Endodermal cell (in vitro differentiated cells): ENCODE results near the gene ST7. TPM values are rescaled to one million over a fixed set of nuclear protein-coding genes. Genes with fewer than 3 reads are reported as not detected.

ENCODE experiments used
- DNase-seq: peaks from one replicate; pipeline ENCODE4 v3.0.0-alpha.2; 2017
- H3K27ac ChIP-seq: 2 replicates; pipeline ENCODE4 v1.5.1; 2013; ENCODE audit warnings: mild to moderate bottlenecking, low read depth, low read length, moderate library complexity
- H3K27me3 ChIP-seq: 2 replicates; pipeline ENCODE4 v1.6.1; 2013; ENCODE audit warnings: mild to moderate bottlenecking, low read length, moderate library complexity; ENCODE audit not compliant: insufficient read depth, control insufficient read depth, poor library complexity, severe bottlenecking
- H3K36me3 ChIP-seq: 2 replicates; pipeline ENCODE4 v1.7.0; 2013; ENCODE audit warnings: mild to moderate bottlenecking, low read length, moderate library complexity; ENCODE audit not compliant: control insufficient read depth, insufficient read depth
- H3K4me1 ChIP-seq: one replicate; pipeline ENCODE4 v1.7.0; 2013; ENCODE audit warnings: low read length; ENCODE audit not compliant: control insufficient read depth, insufficient read depth
- H3K4me3 ChIP-seq: 2 replicates; pipeline ENCODE4 v1.5.1; 2013; ENCODE audit warnings: mild to moderate bottlenecking, low read length, moderate library complexity
- H3K9ac ChIP-seq: 2 replicates; pipeline ENCODE4 v1.6.1; 2013; ENCODE audit warnings: mild to moderate bottlenecking, low read length, moderate library complexity; ENCODE audit not compliant: poor library complexity, severe bottlenecking; ENCODE audit errors: extremely low read depth
- H3K9me3 ChIP-seq: 2 replicates; pipeline ENCODE4 v1.6.1; 2013; ENCODE audit warnings: mild to moderate bottlenecking, low read length, moderate library complexity; ENCODE audit not compliant: control insufficient read depth
- H3K27ac Mint-ChIP-seq: 2 replicates; pipeline ENCODE4 v1.8.0; 2020; ENCODE audit warnings: mixed read lengths
- H3K27me3 Mint-ChIP-seq: 2 replicates; pipeline ENCODE4 v1.8.0; 2021; ENCODE audit warnings: mild to moderate bottlenecking, mixed read lengths; ENCODE audit not compliant: insufficient read depth
- H3K36me3 Mint-ChIP-seq: 2 replicates; pipeline ENCODE4 v1.8.0; 2020; ENCODE audit warnings: low read depth, mixed read lengths
- H3K4me1 Mint-ChIP-seq: 2 replicates; pipeline ENCODE4 v1.8.0; 2020; ENCODE audit warnings: mixed read lengths
- H3K4me3 Mint-ChIP-seq: 2 replicates; pipeline ENCODE4 v1.8.0; 2020; ENCODE audit warnings: mild to moderate bottlenecking, moderate library complexity, mixed read lengths
- H3K9me3 Mint-ChIP-seq: 2 replicates; pipeline ENCODE4 v1.8.0; 2020; ENCODE audit warnings: mild to moderate bottlenecking, mixed read lengths
- WGBS, 2 experiments: methylation state at CpG; one replicate each; pipeline versions ENCODE4 v1.1.5 to v1.1.7; 2013; ENCODE audit warnings: missing lambda C conversion rate in 2 of 2, mixed read lengths in 1 of 2; ENCODE audit not compliant: insufficient coverage in 1 of 2, insufficient read length in 1 of 2; 5-methylcytosine and 5-hydroxymethylcytosine counted together
- total RNA-seq, 2 donors: library from RNA; stranded (reverse); fragmentation: NEBNext Ultra II Directional in 1 of 2; extraction: Animal tissue kit (Norgen Biotek cat#: 25700) in 1 of 2; gene quantifications; 2 replicates in 1 of 2; 3 replicates in 1 of 2; pipeline ENCODE4 v1.2.1, GENCODE V29; 2021
- TF ChIP-seq, protein P1 (sequence below): fragments of 200-600 bp; sonication (generic); conservative IDR thresholded peaks from 2 replicates; pipeline ENCODE4 v1.5.0; 2021; ENCODE audit warnings: antibody characterized with exemption, mild to moderate bottlenecking

ST7 gene
- total RNA-seq, 2 donors from 2014 or later: 6.4 to 8.9 TPM

DNA sequence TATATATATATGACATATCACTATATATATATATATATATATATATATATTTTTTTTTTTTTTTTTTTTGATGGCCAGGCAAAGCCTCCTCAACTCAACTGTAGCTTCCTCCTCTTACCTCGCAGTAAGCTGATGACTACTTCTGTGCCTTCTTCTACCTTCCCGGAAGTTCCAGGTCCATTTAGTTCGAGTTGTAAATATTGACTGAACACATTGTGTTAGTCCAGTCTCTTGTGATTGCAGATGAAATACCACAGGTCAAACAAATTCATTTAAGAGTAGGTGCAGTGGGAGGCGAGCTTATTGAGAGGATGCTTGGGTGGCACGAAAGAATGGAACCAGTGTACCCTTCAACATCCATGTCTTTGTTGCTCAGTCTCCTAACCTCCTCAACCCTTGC is 144.6 kb downstream of the ST7 start:
- no peaks in the 10 kb centered on the region for H3K36me3 ChIP-seq
- H3K27me3 Mint-ChIP-seq: peaks cover 5% of the 10 kb centered on the region
- TF ChIP-seq, protein P1, sequence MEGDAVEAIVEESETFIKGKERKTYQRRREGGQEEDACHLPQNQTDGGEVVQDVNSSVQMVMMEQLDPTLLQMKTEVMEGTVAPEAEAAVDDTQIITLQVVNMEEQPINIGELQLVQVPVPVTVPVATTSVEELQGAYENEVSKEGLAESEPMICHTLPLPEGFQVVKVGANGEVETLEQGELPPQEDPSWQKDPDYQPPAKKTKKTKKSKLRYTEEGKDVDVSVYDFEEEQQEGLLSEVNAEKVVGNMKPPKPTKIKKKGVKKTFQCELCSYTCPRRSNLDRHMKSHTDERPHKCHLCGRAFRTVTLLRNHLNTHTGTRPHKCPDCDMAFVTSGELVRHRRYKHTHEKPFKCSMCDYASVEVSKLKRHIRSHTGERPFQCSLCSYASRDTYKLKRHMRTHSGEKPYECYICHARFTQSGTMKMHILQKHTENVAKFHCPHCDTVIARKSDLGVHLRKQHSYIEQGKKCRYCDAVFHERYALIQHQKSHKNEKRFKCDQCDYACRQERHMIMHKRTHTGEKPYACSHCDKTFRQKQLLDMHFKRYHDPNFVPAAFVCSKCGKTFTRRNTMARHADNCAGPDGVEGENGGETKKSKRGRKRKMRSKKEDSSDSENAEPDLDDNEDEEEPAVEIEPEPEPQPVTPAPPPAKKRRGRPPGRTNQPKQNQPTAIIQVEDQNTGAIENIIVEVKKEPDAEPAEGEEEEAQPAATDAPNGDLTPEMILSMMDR: no peak
- no peak overlapping the region for H3K27ac Mint-ChIP-seq
- no peaks in the 10 kb centered on the region for H3K9me3 Mint-ChIP-seq
- 91 to 98% methylated on average over 4 to 5 of the region's 5 CpGs for WGBS, 2 experiments
- no peak overlapping the region for H3K9ac ChIP-seq
- H3K36me3 Mint-ChIP-seq: no peaks in the 10 kb centered on the region
- H3K4me1 ChIP-seq: no peaks in the 10 kb centered on the region
- H3K4me3 ChIP-seq: no peak overlapping the region
- H3K27me3 ChIP-seq: peaks cover 22% of the 10 kb centered on the region
- no peaks in the 10 kb centered on the region for H3K4me1 Mint-ChIP-seq
- no peak overlapping the region for H3K27ac ChIP-seq
- DNase-seq: no peak
- no peaks in the 10 kb centered on the region for H3K9me3 ChIP-seq
- no peak overlapping the region for H3K4me3 Mint-ChIP-seq

DNA sequence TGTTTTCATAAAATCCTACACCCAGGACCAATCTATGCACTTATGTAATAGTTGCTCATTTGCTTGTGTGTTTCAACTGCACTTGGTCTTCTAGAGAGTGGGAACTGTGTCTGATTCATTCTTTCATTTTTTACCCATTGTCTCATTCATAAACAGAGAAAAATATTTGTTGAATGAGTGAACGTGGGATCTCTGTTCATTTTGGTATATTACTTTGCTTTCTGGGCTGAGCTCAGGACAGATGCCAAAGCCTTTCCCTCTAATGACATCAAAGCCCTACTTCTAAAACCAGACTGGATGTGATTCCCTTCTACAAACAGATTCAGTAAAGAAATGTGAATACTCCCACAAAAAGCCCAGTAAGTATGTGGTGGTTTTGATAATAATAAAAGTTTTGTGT is 145.2 kb downstream of the ST7 start:
- no peaks in the 10 kb centered on the region for H3K4me1 Mint-ChIP-seq
- H3K4me1 ChIP-seq: no peaks in the 10 kb centered on the region
- no peaks in the 10 kb centered on the region for H3K9me3 Mint-ChIP-seq
- no peaks in the 10 kb centered on the region for H3K36me3 ChIP-seq
- no peak for DNase-seq
- no peak overlapping the region for H3K4me3 Mint-ChIP-seq
- peak overlapping the region; percentile 33 for H3K27ac Mint-ChIP-seq
- H3K27me3 Mint-ChIP-seq: peaks cover 5% of the 10 kb centered on the region
- H3K4me3 ChIP-seq: no peak overlapping the region
- no peak overlapping the region for H3K27ac ChIP-seq
- H3K36me3 Mint-ChIP-seq: no peaks in the 10 kb centered on the region
- TF ChIP-seq, protein P1: no peak
- no peaks in the 10 kb centered on the region for H3K9me3 ChIP-seq
- H3K9ac ChIP-seq: no peak overlapping the region
- 67% methylated on average over 1 of the region's 1 CpG; no CpG with 5 or more reads in 1 of the 2 experiments for WGBS, 2 experiments
- peaks cover 22% of the 10 kb centered on the region for H3K27me3 ChIP-seq

DNA sequence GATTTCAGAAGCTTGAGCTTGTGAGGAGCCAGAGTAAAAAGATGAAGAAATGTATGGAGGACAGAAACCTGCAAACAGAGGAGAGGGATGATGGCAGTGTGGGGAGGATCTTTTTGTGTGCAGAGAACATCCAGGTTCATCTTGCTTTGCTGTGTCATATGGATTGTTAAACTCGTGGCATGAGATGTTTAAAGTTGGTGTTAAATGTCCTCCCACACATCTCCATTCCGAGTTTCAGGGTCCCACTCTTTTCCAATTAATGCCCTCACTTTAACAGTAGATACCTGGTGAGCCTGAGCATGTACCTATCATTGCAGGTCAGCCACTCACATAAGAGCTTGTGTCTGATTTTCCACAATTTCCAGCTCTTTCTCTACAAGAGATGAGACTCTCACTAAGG is 147.7 kb downstream of the ST7 start:
- no peaks in the 10 kb centered on the region for H3K27me3 Mint-ChIP-seq
- no peaks in the 10 kb centered on the region for H3K4me1 Mint-ChIP-seq
- no peaks in the 10 kb centered on the region for H3K9me3 Mint-ChIP-seq
- 86 to 100% methylated on average over 1 to 2 of the region's 2 CpGs for WGBS, 2 experiments
- Histone ChIP-seq H3K9ac (no peak overlapping the region), H3K9me3 (no peaks in the 10 kb centered on the region), H3K4me1 (no peaks in the 10 kb centered on the region), H3K27me3 (peaks cover 22% of the 10 kb centered on the region), H3K27ac (no peak overlapping the region), H3K4me3 (no peak overlapping the region), H3K36me3 (no peaks in the 10 kb centered on the region)
- H3K36me3 Mint-ChIP-seq: no peaks in the 10 kb centered on the region
- no peak overlapping the region for H3K27ac Mint-ChIP-seq
- DNase-seq: no peak
- TF ChIP-seq, protein P1: no peak
- no peak overlapping the region for H3K4me3 Mint-ChIP-seq
